Tibial nerve (tissue), 4 donors: ENCODE measurements around the gene RCAN2. TPM values are rescaled to one million over a fixed set of nuclear protein-coding genes. Genes with fewer than 3 reads are reported as not detected.
A peak's percentile ranks its signal among the peaks of the same experiment; 100 is the strongest.

Source experiments
- DNase-seq, 2 donors: peaks; one replicate each; pipeline ENCODE4 v3.0.0-alpha.2; 2019; ENCODE audit warnings: low spot score in 2 of 2
- H3K27ac ChIP-seq, 4 donors: fragments of 200-600 bp; sonication (generic) in 3 of 4; one replicate each; pipeline ENCODE4 v1.5.1; 2017 to 2019; ENCODE audit warnings: mild to moderate bottlenecking in 1 of 4
- H3K27me3 ChIP-seq, 2 donors: fragments of 200-600 bp; sonication (generic) in 1 of 2; one replicate each; pipeline versions ENCODE4 v1.5.1 to v1.6.0; 2017 to 2019
- H3K36me3 ChIP-seq, 3 donors: fragments of 200-600 bp; sonication (generic); one replicate each; pipeline ENCODE4 v1.5.1; 2018 to 2019
- H3K4me1 ChIP-seq, 4 donors: fragments of 200-600 bp; sonication (generic) in 3 of 4; one replicate each; pipeline ENCODE4 v1.5.1; 2017 to 2019
- H3K4me3 ChIP-seq, 4 donors: fragments of 200-600 bp; sonication (generic) in 3 of 4; one replicate each; pipeline ENCODE4 v1.5.1; 2017 to 2019; ENCODE audit warnings: mild to moderate bottlenecking in 1 of 4, moderate library complexity in 1 of 4
- H3K9me3 ChIP-seq, 4 donors: fragments of 200-600 bp; sonication (generic) in 3 of 4; one replicate each; pipeline ENCODE4 v1.5.1; 2017 to 2019
- EP300 ChIP-seq, 2 donors: sonication (generic); formaldehyde crosslinking; IDR thresholded peaks; one replicate each; pipeline ENCODE4 v1.6.1; 2017; ENCODE audit warnings: antibody characterized with exemption in 2 of 2, mild to moderate bottlenecking in 1 of 2
- POLR2A ChIP-seq, 2 donors: fragments of 450-650 bp; IDR thresholded peaks; one replicate each; pipeline ENCODE4 v1.6.1; 2017; ENCODE audit warnings: antibody characterized with exemption in 2 of 2, mild to moderate bottlenecking in 2 of 2, moderate library complexity in 2 of 2
- WGBS, 2 donors: methylation state at CpG; one replicate each; pipeline ENCODE4 v1.1.5; 2018; 5-methylcytosine and 5-hydroxymethylcytosine counted together
- total RNA-seq, 4 donors: library from RNA; depleted of rRNA; stranded (reverse); fragments of >200 nt; gene quantifications; one replicate each; pipeline ENCODE4 v1.1.0, GENCODE V29; 2016
- TF ChIP-seq, protein P1 (sequence below), 5 experiments: fragments of 200-600 bp in 3 of 5; fragments of 450-650 bp in 2 of 5; sonication (generic) in 3 of 5; IDR thresholded peaks; one replicate each; pipeline ENCODE4 v1.5.1; 2016 to 2019; ENCODE audit warnings: antibody characterized with exemption in 5 of 5, mild to moderate bottlenecking in 3 of 5, moderate library complexity in 2 of 5

RCAN2 gene
- total RNA-seq, 4 donors from 2014 or later = 6.6 to 19.4 (median 15.0) TPM

- WGBS, 2 donors = 60 to 68% methylated on average over 2 of the region's 2 CpGs
- H3K4me1 ChIP-seq = no peaks in the 10 kb centered on the region
- H3K27ac ChIP-seq = no peak overlapping the region
- H3K36me3 ChIP-seq = no peaks in the 10 kb centered on the region
- DNase-seq = no peak
- H3K4me3 ChIP-seq = no peak overlapping the region
- H3K9me3 ChIP-seq = no peaks in the 10 kb centered on the region
- TF ChIP-seq EP300 (IDR thresholded peaks at IDR 0.05) = no peak
- no peak for TF ChIP-seq POLR2A (IDR thresholded peaks at IDR 0.05)
- TF ChIP-seq, protein P1, sequence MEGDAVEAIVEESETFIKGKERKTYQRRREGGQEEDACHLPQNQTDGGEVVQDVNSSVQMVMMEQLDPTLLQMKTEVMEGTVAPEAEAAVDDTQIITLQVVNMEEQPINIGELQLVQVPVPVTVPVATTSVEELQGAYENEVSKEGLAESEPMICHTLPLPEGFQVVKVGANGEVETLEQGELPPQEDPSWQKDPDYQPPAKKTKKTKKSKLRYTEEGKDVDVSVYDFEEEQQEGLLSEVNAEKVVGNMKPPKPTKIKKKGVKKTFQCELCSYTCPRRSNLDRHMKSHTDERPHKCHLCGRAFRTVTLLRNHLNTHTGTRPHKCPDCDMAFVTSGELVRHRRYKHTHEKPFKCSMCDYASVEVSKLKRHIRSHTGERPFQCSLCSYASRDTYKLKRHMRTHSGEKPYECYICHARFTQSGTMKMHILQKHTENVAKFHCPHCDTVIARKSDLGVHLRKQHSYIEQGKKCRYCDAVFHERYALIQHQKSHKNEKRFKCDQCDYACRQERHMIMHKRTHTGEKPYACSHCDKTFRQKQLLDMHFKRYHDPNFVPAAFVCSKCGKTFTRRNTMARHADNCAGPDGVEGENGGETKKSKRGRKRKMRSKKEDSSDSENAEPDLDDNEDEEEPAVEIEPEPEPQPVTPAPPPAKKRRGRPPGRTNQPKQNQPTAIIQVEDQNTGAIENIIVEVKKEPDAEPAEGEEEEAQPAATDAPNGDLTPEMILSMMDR (IDR thresholded peaks at IDR 0.05) = no peak
- no peaks in the 10 kb centered on the region for H3K27me3 ChIP-seq
These were observed 287.7 kb downstream of the RCAN2 start for GRCh38 chr6:46203391-46204177.

DNA sequence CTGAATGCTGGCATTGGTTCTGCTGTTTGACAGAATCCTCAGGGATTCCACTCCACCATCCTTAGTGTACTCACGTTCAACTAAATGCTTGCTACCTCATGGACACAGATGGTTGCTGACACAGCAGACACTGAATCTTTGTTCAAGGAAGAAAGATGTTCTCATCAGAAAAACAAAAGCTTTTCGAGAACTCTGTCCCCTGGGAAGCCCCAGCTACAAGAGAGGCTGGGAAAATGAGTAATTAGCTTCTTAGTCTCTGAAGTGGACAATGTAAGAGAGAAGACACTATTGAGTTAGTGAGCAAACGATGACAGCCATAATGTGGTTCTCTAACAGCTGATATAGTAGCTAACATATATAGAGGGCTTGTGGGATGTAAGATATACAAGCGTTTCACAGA is 289.5 kb downstream of the RCAN2 start:
- no peak for DNase-seq
- Histone ChIP-seq H3K36me3 (no peaks in the 10 kb centered on the region), H3K27me3 (no peaks in the 10 kb centered on the region), H3K4me3 (no peak overlapping the region), H3K9me3 (no peaks in the 10 kb centered on the region), H3K4me1 (no peaks in the 10 kb centered on the region), H3K27ac (no peak overlapping the region)
- TF ChIP-seq POLR2A (IDR thresholded peaks at IDR 0.05) = no peak
- TF ChIP-seq, protein P1 (IDR thresholded peaks at IDR 0.05) = no peak
- 44% methylated on average over 4 of the region's 4 CpGs for WGBS, 2 donors

- TF ChIP-seq POLR2A (IDR thresholded peaks at IDR 0.05) = no peak
- no peak for TF ChIP-seq EP300 (IDR thresholded peaks at IDR 0.05)
- TF ChIP-seq, protein P1 (IDR thresholded peaks at IDR 0.05) = no peak
- Histone ChIP-seq H3K9me3 (no peaks in the 10 kb centered on the region), H3K36me3 (no peaks in the 10 kb centered on the region), H3K27me3 (no peaks in the 10 kb centered on the region), H3K27ac (no peak overlapping the region), H3K4me3 (no peak overlapping the region), H3K4me1 (no peaks in the 10 kb centered on the region)
- DNase-seq = no peak
- 89 to 90% methylated on average over 5 of the region's 5 CpGs for WGBS, 2 donors
These were observed 291.9 kb downstream of the RCAN2 start for GRCh38 chr6:46199387-46199786.

DNA sequence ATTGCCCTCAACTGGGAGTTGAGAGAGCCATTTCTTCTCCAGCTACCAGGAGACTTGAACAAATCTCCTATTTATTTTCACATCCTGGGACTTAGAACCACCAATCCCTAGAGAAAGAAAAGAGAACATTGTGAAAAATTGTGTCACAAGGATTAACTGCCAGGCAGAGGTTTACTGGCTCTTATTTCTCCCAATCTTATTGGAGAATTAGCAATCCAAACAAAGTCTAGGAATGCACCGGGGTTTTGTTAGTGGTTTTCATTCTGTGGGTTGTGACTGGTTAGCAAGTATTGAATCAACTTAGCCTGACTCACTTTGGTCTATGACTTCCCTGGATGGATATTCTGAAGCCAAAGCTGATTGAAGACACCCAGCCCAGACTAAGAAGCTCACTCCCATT is 299.3 kb downstream of the RCAN2 start:
- H3K9me3 ChIP-seq = no peaks in the 10 kb centered on the region
- no peaks in the 10 kb centered on the region for H3K27me3 ChIP-seq
- no peak for DNase-seq
- TF ChIP-seq POLR2A (IDR thresholded peaks at IDR 0.05) = no peak
- peak in 1 of 2 donors; percentile 7 for TF ChIP-seq EP300 (IDR thresholded peaks at IDR 0.05)
- peak overlapping the region in 2 of 4 donors; percentile 20 to 24 for H3K27ac ChIP-seq
- no peaks in the 10 kb centered on the region for H3K36me3 ChIP-seq
- 21 to 41% methylated on average over 1 of the region's 1 CpG for WGBS, 2 donors
- peaks cover 0 to under 1% (median 0%) of the 10 kb centered on the region in 4 donors for H3K4me1 ChIP-seq
- H3K4me3 ChIP-seq = no peak overlapping the region

DNA sequence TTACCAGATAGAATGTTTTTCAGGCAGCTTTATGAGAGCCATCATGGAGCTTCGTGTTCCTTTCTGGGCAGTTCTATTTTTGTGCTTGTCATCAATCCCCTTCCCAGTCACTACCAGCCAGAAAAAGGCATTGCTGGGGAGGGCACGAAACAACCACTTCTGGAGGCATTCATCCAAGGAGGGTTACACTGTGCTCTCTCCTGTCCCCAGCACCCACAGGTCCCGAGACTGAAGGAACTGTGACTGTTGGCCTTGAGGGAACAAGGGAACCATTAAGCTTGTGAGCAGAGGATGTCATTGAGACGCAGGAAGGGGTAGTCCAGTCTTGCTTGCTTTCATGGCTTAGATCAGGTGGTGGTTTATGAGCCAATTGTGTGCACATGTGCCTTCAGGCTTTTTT is 300.4 kb downstream of the RCAN2 start:
- WGBS, 2 donors = 74% methylated on average over 4 of the region's 4 CpGs
- Histone ChIP-seq H3K9me3 (no peaks in the 10 kb centered on the region), H3K27me3 (no peaks in the 10 kb centered on the region), H3K4me1 (peaks cover 0 to 7% (median 0%) of the 10 kb centered on the region in 4 donors), H3K4me3 (no peak overlapping the region), H3K36me3 (no peaks in the 10 kb centered on the region), H3K27ac (no peak overlapping the region)
- no peak for DNase-seq
- TF ChIP-seq, protein P1 (IDR thresholded peaks at IDR 0.05) = no peak
- TF ChIP-seq EP300 (IDR thresholded peaks at IDR 0.05) (no peak), POLR2A (IDR thresholded peaks at IDR 0.05) (no peak)
